Smooth muscle cell (in vitro differentiated cells): ENCODE results near the gene CD6. TPM values are rescaled to one million over a fixed set of nuclear protein-coding genes. Genes with fewer than 3 reads are reported as not detected.

ENCODE experiments used
- DNase-seq: peaks from one replicate; lab custom pipeline; 2025; ENCODE audit not compliant: unreplicated experiment; lab: John Stamatoyannopoulos, UW
- H2AFZ ChIP-seq: fragments of 200-600 bp; sonication (generic); 2 replicates; pipeline ENCODE4 v1.6.0; 2016; ENCODE audit warnings: antibody characterized with exemption, low read depth, mild to moderate bottlenecking
- H3F3A ChIP-seq: fragments of 200-600 bp; sonication (generic); 2 replicates; pipeline ENCODE4 v1.6.0; 2017; ENCODE audit warnings: antibody characterized with exemption, low read depth
- H3K27ac ChIP-seq: fragments of 200-600 bp; sonication (generic); 2 replicates; pipeline ENCODE4 v1.5.1; 2016; ENCODE audit warnings: low read depth, mild to moderate bottlenecking
- H3K27me3 ChIP-seq: fragments of 200-600 bp; sonication (generic); 2 replicates; pipeline ENCODE4 v1.6.1; 2016; ENCODE audit warnings: low read depth, mild to moderate bottlenecking
- H3K36me3 ChIP-seq: fragments of 200-600 bp; sonication (generic); 2 replicates; pipeline ENCODE4 v1.5.1; 2016; ENCODE audit warnings: low read depth
- H3K4me1 ChIP-seq: fragments of 200-600 bp; sonication (generic); 2 replicates; pipeline ENCODE4 v1.5.1; 2016; ENCODE audit warnings: low read depth
- H3K4me2 ChIP-seq: fragments of 200-600 bp; sonication (generic); 2 replicates; pipeline ENCODE4 v1.6.0; 2016; ENCODE audit warnings: mild to moderate bottlenecking
- H3K4me3 ChIP-seq: fragments of 200-600 bp; sonication (generic); 2 replicates; pipeline ENCODE4 v1.5.1; 2016; ENCODE audit warnings: mild to moderate bottlenecking
- H3K79me2 ChIP-seq: fragments of 200-600 bp; sonication (generic); 2 replicates; pipeline ENCODE4 v1.6.0; 2016; ENCODE audit warnings: low read depth, mild to moderate bottlenecking
- H3K9ac ChIP-seq: fragments of 200-600 bp; sonication (generic); 2 replicates; pipeline ENCODE4 v1.6.0; 2016; ENCODE audit warnings: low read depth
- H3K9me3 ChIP-seq: fragments of 200-600 bp; sonication (generic); replicated peaks from 2 replicates; pipeline ENCODE4 v1.5.1; 2016; ENCODE audit warnings: low read depth
- H4K20me1 ChIP-seq: fragments of 200-600 bp; sonication (generic); 2 replicates; pipeline ENCODE4 v1.6.0; 2016; ENCODE audit warnings: low read depth
- CTCF ChIP-seq: fragments of 200-600 bp; sonication (generic); IDR thresholded peaks from 2 replicates; pipeline ENCODE4 v1.5.1; 2017; ENCODE audit warnings: borderline replicate concordance, mild to moderate bottlenecking, antibody characterized with exemption; ENCODE audit not compliant: insufficient read depth, poor library complexity, severe bottlenecking
- WGBS: methylation state at CpG from one replicate; pipeline ENCODE4 v1.1.7; 2016; ENCODE audit warnings: low lambda C conversion rate; 5-methylcytosine and 5-hydroxymethylcytosine counted together
- polyA plus RNA-seq: library from polyadenylated mRNA; unstranded; fragments of >200 nt; fragmentation: Nextera tagmentation; extraction: Ambion mirVana; gene quantifications from 2 replicates; pipeline ENCODE4 v1.2.1, GENCODE V29; 2016
- total RNA-seq: library from RNA; depleted of rRNA; stranded (reverse); fragments of >200 nt; gene quantifications from 2 replicates; pipeline ENCODE4 v1.2.3, GENCODE V29; 2014

The CD6 gene
- total and polyA plus RNA-seq, 2 experiments from 2014 or later: 0.27 TPM; not detected in 1

GRCh38 chr11:60939301-60939700, 32.2 kb upstream of the CD6 start:
- peak overlapping the region; percentile 61 for H3K4me2 ChIP-seq
- WGBS: 94% methylated on average over 7 of the region's 7 CpGs
- no peak overlapping the region for H2AFZ ChIP-seq
- no peak for DNase-seq
- H3F3A ChIP-seq: no peaks in the 10 kb centered on the region
- no peaks in the 10 kb centered on the region for H3K4me1 ChIP-seq
- no peak overlapping the region for H3K4me3 ChIP-seq
- H4K20me1 ChIP-seq: no peaks in the 10 kb centered on the region
- H3K9me3 ChIP-seq: no peaks in the 10 kb centered on the region
- no peaks in the 10 kb centered on the region for H3K27me3 ChIP-seq
- H3K27ac ChIP-seq: no peak overlapping the region
- no peak overlapping the region for H3K9ac ChIP-seq
- no peaks in the 10 kb centered on the region for H3K79me2 ChIP-seq
- H3K36me3 ChIP-seq: no peaks in the 10 kb centered on the region
- no peak for TF ChIP-seq CTCF

GRCh38 chr11:60939855-60940254, 31.6 kb upstream of the CD6 start:
- Histone ChIP-seq H3K4me2 (peak overlapping the region; percentile 61), H3K4me3 (no peak overlapping the region), H2AFZ (no peak overlapping the region), H3K4me1 (no peaks in the 10 kb centered on the region), H3K27ac (no peak overlapping the region), H3K9ac (no peak overlapping the region), H3K79me2 (no peaks in the 10 kb centered on the region), H3K27me3 (no peaks in the 10 kb centered on the region), H4K20me1 (no peaks in the 10 kb centered on the region), H3K36me3 (no peaks in the 10 kb centered on the region), H3F3A (no peaks in the 10 kb centered on the region), H3K9me3 (no peaks in the 10 kb centered on the region)
- DNase-seq: no peak
- TF ChIP-seq CTCF: no peak
- 16% methylated on average over 2 of the region's 2 CpGs for whole genome bisulfite sequencing

- H3K4me2 ChIP-seq: no peak overlapping the region
- H3F3A ChIP-seq: no peaks in the 10 kb centered on the region
- WGBS: 89% methylated on average over 6 of the region's 6 CpGs
- no peak overlapping the region for H3K27ac ChIP-seq
- no peaks in the 10 kb centered on the region for H3K36me3 ChIP-seq
- no peaks in the 10 kb centered on the region for H4K20me1 ChIP-seq
- no peak overlapping the region for H3K9ac ChIP-seq
- no peak for TF ChIP-seq CTCF
- H3K4me1 ChIP-seq: no peaks in the 10 kb centered on the region
- H2AFZ ChIP-seq: no peak overlapping the region
- no peaks in the 10 kb centered on the region for H3K79me2 ChIP-seq
- no peak for DNase-seq
- no peaks in the 10 kb centered on the region for H3K27me3 ChIP-seq
- no peaks in the 10 kb centered on the region for H3K9me3 ChIP-seq
- H3K4me3 ChIP-seq: no peak overlapping the region
Observed at GRCh38 chr11:60941371-60942119, 29.9 kb upstream of the CD6 start.

GRCh38 chr11:60942219-60942618, 29.3 kb upstream of the CD6 start:
- no peaks in the 10 kb centered on the region for H3K9me3 ChIP-seq
- H3K4me1 ChIP-seq: no peaks in the 10 kb centered on the region
- DNase-seq: no peak
- no peaks in the 10 kb centered on the region for H3F3A ChIP-seq
- no peaks in the 10 kb centered on the region for H3K27me3 ChIP-seq
- WGBS: 75% methylated on average over 4 of the region's 4 CpGs
- H4K20me1 ChIP-seq: no peaks in the 10 kb centered on the region
- no peak overlapping the region for H2AFZ ChIP-seq
- no peak for TF ChIP-seq CTCF
- H3K36me3 ChIP-seq: no peaks in the 10 kb centered on the region
- H3K4me2 ChIP-seq: no peak overlapping the region
- H3K27ac ChIP-seq: no peak overlapping the region
- no peak overlapping the region for H3K9ac ChIP-seq
- no peak overlapping the region for H3K4me3 ChIP-seq
- H3K79me2 ChIP-seq: no peaks in the 10 kb centered on the region
